Activated T-cell treated with anti-CD3 and anti-CD28 coated beads for 4 hours (primary cell): Measurements from ENCODE around the gene IGFBP5.

Source experiments
- DNase-seq: peaks from one replicate; pipeline ENCODE4 v3.0.0-alpha.2; 2020

The IGFBP5 gene

GRCh38 chr2:216687111-216687510 is 8.2 kb downstream of the IGFBP5 start:
- DNase-seq: no peak

GRCh38 chr2:216685327-216685875 is 9.9 kb downstream of the IGFBP5 start:
- no peak for DNase-seq

- DNase-seq: no peak
Observed at GRCh38 chr2:216683846-216684245, 11.5 kb downstream of the IGFBP5 start.

- DNase-seq: no peak
Observed at GRCh38 chr2:216681683-216682082, 13.7 kb downstream of the IGFBP5 start.

GRCh38 chr2:216680951-216681629 is 14.3 kb downstream of the IGFBP5 start:
- no peak for DNase-seq

GRCh38 chr2:216679658-216680024 is 15.7 kb downstream of the IGFBP5 start:
- no peak for DNase-seq

GRCh38 chr2:216678813-216679657 is 16.3 kb downstream of the IGFBP5 start:
- no peak for DNase-seq

GRCh38 chr2:216678098-216678465 is 17.3 kb downstream of the IGFBP5 start:
- DNase-seq: no peak

- DNase-seq: no peak
Observed at GRCh38 chr2:216677439-216678097, 17.8 kb downstream of the IGFBP5 start.

GRCh38 chr2:216676630-216677029 is 18.7 kb downstream of the IGFBP5 start:
- no peak for DNase-seq

- no peak for DNase-seq
Observed at GRCh38 chr2:216674376-216674775, 21.0 kb downstream of the IGFBP5 start.

- no peak for DNase-seq
Observed at GRCh38 chr2:216673609-216674008, 21.7 kb downstream of the IGFBP5 start.

- DNase-seq: no peak
Observed at GRCh38 chr2:216673021-216673420, 22.3 kb downstream of the IGFBP5 start.

- DNase-seq: no peak
Observed at GRCh38 chr2:216672466-216672865, 22.9 kb downstream of the IGFBP5 start.

- no peak for DNase-seq
Observed at GRCh38 chr2:216671791-216672343, 23.5 kb downstream of the IGFBP5 start.

- no peak for DNase-seq
Observed at GRCh38 chr2:216671081-216671411, 24.3 kb downstream of the IGFBP5 start.

- no peak for DNase-seq
Observed at GRCh38 chr2:216670266-216671080, 24.9 kb downstream of the IGFBP5 start.

GRCh38 chr2:216666461-216667233 is 28.7 kb downstream of the IGFBP5 start:
- peak; percentile 59 for DNase-seq

- DNase-seq: no peak
Observed at GRCh38 chr2:216665717-216666116, 29.6 kb downstream of the IGFBP5 start.

GRCh38 chr2:216665242-216665641 is 30.1 kb downstream of the IGFBP5 start:
- DNase-seq: no peak

GRCh38 chr2:216664593-216665034 is 30.7 kb downstream of the IGFBP5 start:
- DNase-seq: no peak

- no peak for DNase-seq
Observed at GRCh38 chr2:216663846-216664245, 31.5 kb downstream of the IGFBP5 start.
